NCI-H1105 (cell line): ENCODE data around the gene SMOC1.

ENCODE experiments used
- DNase-seq: peaks from one replicate; lab custom pipeline; 2025; lab: John Stamatoyannopoulos, UW

SMOC1 gene

GRCh38 chr14:69879175-69880043 lies at the start of gene SMOC1:
SMOC1 (plus strand) TSS chr14:69879416; CDS start chr14:69879679, 263 bp downstream.
- DNase-seq = peak; percentile 49

GRCh38 chr14:69838881-69839416 lies 40.3 kb upstream of the SMOC1 start:
- DNase-seq = no peak

DNA sequence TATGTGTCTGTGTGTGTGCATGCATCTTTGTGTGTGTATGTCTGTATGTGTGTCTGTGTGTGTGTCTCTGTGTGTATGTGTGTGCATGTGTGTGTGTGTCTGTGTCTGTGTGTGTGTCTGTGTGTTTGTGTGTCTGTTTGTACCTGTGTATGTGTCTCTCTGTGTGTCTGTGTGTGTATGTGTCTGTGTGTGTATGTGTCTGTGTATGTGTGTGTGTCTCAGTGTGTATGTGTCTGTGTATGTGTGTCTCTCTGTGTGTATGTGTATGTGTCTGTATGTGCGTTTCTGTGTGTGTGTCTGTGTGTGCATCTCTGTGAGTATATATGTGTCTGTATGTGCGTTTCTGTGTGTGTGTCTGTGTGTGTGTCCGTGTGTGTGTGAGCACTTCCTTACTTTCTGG lies 39.6 kb upstream of the SMOC1 start:
- DNase-seq = no peak

DNA sequence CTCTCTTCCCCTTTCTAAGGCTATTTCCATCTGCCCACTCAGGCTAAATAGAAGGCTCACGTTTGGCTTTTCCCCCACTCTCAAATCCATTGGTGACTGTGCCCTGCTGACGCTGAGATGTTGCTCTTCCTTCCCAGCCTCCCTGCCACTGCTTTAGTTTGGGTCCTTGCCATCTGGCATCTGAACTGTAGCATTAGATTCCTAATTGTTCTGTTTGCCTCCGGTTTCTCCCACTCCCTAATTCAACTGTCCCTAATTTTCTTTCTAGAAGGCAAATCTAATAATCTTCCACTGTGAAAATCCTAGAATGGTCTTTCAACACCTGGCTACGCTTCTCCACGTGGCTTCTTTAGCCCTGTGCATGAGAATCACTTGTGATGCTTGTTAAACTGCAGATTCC lies 37.6 kb upstream of the SMOC1 start:
- DNase-seq = peak; percentile 54

- DNase-seq = peak; percentile 66
Measured at GRCh38 chr14:69842686-69843420, 36.4 kb upstream of the SMOC1 start.

GRCh38 chr14:69844171-69844570 lies 35.0 kb upstream of the SMOC1 start:
- DNase-seq = no peak

GRCh38 chr14:69845050-69845581 lies 34.1 kb upstream of the SMOC1 start:
- no peak for DNase-seq

- DNase-seq = no peak
Measured at GRCh38 chr14:69845787-69846186, 33.4 kb upstream of the SMOC1 start.

GRCh38 chr14:69848156-69848555 lies 31.1 kb upstream of the SMOC1 start:
- DNase-seq = no peak

DNA sequence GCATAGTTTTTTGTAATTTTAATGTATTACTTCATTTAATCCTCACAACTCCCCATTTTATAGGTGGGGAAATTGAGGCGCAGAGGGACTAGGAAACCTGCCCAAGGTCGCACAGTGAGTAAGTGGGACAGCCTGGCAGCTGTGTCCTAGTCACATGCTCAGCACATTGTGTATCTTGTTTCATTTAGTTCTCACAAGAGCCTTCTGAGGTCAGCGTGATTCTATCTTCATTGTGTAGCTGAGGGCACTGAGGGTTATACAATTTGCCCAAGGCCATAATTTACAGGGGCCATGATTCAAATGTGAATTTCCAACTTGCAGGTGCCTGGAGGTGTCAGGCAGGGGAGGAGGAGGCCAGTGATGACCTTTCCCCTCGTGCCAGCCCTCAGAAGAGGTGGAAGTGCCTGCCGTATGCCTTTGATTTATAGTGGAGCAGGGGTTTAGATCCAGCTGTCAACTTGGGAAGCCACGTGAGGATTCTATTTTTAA lies 30.3 kb upstream of the SMOC1 start:
- no peak for DNase-seq

GRCh38 chr14:69850086-69850735 lies 29.0 kb upstream of the SMOC1 start:
- no peak for DNase-seq

DNA sequence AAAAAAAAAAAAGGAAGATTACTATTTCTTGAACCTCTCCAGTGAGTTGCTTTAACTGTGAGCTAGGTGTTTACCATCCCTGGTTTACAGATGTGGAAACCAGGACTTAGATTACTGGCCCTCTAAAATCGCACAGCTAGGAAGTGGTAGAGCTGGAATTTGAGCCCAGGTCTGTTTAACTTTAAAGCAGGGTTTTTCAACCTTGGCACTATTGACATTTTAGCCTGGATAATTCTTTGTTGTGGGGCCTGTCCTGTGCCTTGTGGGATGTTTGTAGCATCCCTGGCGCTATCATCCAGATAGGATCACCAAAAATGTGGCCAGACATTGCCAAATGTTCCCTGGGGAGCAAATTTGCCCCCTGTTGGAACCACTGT lies 28.5 kb upstream of the SMOC1 start:
- no peak for DNase-seq

GRCh38 chr14:69852531-69853321 lies 26.5 kb upstream of the SMOC1 start:
- DNase-seq = no peak

GRCh38 chr14:69853774-69854173 lies 25.4 kb upstream of the SMOC1 start:
- DNase-seq = no peak

GRCh38 chr14:69854598-69854997 lies 24.6 kb upstream of the SMOC1 start:
- no peak for DNase-seq

DNA sequence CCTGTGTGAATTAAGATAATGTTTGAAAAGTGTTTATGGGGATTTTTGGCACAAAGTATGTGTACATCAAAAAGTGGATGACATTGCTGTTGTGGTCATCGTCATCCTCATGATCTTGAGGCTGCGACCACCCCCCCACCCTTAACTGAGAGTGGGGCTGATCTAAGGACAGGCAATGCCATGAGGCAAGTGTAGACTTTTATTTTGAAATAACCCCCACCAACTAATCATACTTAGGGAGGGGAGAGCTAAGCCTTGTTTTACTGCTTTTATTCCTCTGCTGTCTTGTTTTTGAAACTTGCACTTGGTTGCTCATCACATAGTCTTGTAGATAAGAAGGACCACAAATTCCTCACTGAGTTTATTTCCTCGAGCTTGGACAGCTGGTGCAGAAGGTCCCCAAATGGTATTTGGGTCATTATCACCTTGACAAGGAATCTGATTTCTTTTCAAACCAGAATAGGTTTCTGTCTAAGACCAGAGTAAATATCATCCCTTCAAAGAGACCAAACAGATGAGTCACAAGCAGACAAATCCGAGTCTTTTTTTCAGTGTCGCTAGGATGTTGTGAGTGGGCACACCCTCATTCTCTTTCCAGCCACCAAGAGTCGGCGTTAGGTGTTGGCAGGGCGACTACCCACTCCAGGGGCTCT lies 23.9 kb upstream of the SMOC1 start:
- DNase-seq = no peak

DNA sequence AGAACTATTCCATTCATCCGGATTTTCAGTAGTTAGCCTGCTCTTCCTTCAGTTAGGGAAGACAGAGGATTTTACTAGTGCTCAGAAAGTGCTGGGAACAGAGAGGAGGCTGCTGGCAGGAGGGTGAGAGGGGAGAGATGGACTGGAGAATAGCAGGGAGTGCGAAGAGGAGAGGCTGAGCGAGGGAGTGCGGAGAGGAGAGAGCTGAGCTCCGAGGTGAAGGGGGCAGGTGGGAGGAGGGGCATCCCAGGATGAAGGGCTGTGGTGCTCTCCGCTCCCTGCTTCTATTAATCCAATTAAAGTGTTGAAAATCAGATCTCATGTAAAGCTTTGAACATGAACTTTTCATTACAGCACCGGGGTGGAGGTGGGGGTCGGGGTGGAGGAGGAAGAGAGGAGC lies 20.4 kb upstream of the SMOC1 start:
- no peak for DNase-seq

GRCh38 chr14:69859591-69859990 lies 19.6 kb upstream of the SMOC1 start:
- DNase-seq = no peak

DNA sequence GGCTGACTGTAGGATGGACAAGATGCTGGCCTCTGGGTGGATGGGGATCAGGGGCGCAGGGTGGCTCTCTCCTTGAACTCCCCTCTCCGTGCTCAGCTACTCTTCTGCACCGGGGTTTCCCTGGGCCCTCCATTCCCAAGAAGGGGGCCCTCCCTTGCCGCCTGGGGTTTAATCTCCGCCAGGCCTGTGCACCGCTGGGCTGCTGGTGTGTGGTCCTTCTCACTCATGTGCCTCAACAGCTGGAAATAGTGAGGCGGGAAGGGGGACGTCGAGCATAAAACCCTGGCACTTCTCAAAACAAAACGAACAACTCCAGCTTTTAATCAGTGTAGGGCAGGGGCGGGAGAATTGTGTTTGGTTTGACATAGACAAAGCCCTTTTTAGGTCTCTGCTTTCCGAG lies 19.0 kb upstream of the SMOC1 start:
- DNase-seq = no peak

GRCh38 chr14:69861025-69861569 lies 18.1 kb upstream of the SMOC1 start:
- no peak for DNase-seq
